ENCODE data around the gene NFIB.

The NFIB gene

DNA sequence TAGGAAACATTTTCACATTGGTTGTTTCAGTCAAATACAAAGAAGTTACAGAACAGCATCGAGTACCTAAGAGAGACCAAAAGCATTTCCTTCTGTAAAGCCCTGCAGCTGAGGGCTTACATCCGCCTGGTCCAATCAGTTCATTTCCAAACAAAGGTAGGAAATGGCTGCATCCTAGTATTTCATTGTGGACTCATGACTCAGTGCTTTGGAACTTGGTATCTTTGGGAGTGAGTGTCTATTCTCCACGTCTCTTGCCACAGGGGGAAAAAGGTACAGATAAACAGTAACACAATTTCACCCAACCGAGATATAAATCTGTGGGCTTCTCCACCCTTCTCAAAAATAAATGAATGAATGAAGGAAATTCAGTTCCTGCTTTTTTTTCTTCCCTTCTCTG is 75.4 kb downstream of the NFIB start:
- no peak for FAIRE-seq

DNA sequence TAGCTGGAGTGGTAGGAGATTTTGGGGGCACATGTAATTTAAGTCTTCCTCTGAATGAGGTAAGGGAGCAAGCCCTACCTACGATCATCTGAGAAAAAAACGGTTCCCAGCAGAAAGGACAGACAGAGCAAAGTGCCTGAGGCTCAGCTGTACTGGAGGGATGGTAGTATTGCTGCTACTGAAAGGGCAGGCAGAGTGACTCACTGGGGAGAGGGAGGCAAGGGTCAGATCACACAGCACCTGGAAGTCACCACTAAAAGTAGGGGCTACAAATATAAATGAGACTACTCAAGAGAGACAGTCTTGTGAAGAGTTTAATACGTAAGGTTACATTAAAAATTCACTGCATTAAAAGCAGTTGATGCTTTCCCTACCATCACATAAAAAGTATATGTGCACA is 75.9 kb downstream of the NFIB start:
- FAIRE-seq = no peak

- FAIRE-seq = no peak
These were observed 77.3 kb downstream of the NFIB start for GRCh38 chr9:14236591-14236990.

DNA sequence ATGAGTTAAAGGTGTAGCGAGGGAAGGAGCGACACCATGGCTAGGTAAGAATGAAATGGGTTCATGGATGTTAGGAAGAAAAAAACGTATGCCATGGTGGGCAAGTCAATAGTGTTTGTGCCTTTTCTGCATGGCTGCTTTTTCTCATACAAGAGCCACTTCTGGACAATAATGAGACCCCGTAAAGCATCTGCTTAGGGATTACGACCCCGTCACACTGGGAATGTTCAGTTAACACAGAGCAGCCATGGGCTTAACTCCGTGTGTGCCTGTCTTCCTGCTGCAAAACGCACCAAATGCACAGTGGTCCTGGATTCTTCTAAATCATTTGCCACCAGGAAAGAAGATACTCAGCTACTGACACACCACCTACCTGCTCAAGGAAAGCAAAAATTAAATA is 81.8 kb downstream of the NFIB start:
- FAIRE-seq = no peak

- FAIRE-seq = no peak
These were observed 82.5 kb downstream of the NFIB start for GRCh38 chr9:14231196-14231990.

DNA sequence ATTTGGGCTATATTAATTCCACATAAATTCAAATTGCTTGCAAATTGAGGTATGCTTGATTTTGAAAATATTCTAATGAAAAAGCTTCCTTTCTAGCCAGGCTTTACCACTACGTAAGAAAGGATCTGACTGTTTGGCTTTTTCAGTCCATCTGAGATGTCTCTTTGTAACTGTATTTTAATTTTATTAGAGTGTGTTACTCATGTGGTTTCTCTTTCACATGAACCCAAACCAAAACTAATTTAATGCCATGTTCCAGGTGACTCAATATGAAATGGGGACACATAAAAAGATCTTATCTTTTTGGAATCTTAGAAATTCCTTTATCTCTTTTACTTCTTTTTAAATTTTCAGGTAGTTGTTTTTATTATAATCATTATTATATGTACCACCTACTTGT is 85.3 kb downstream of the NFIB start:
- no peak for FAIRE-seq

- no peak for FAIRE-seq
These were observed 86.9 kb downstream of the NFIB start for GRCh38 chr9:14226855-14227532.

DNA sequence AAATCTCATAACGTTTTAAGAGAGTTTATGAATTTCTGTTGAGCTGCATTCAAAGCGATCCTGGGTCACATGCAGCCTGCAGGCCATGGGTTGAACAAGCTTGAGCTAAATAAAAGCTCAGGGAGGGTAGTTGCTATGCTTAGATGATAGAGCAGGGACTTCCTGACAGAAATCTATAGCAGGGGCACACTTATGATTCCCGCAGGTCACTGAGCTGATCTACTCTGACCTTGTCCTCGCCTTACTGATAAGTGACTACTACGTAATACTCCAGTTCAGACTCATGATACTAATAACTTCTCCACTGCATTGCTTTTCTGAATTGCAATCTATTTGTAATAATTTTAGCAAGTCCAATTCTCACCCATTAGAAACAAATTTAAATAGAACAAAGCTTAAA is 90.9 kb downstream of the NFIB start:
- no peak for FAIRE-seq

DNA sequence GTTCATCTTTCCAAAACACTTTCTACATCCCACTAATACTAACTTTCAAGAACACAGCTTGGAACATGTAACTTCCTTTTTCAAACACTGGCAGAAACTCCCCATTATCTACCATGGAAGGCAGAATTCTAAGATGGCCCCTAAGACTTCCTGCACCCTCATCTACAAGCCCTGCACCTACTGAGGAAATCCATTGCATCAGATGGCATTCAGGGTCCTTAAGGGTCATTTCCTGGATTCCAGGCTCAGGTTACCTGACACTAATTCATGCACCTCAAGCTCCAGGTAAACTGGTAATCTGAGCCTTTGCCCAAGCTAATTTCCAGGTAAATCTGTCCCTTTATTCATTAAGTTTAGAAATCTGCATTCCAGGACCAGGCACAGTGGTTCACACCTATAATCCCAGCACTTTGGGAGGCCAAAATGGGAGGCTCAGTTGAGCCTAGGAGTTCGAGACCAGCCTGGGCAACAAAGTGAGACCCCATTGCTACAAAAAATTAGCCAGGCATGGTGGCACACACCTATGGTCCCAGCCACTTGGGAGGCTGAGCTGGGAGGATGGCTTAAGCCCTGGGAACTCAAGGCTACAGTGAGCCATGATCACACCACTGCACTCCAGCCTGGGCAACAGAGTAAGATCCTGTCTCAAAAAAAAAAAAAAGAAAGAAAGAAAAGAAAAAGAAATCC is 91.6 kb downstream of the NFIB start:
- no peak for FAIRE-seq

DNA sequence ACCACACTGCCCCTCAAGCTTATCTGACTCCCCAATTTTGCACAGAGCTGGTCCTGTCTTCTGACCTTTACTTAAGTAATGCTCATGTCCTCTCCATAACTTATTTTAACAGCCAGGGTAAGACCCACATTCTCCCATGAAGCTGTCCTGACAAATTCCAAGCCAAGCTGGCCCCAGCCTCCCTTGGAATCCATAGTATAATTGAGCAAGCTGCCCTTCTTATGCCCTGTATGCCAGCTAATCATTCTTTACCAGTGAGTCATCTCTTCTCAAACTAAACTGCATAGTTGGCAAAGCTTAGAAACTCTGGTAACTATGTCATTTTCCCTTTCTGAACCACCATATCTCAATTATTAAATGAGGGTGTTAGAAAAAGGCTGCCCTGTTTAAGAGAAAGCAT is 92.4 kb downstream of the NFIB start:
- FAIRE-seq = no peak

GRCh38 chr9:14221119-14221518 is 92.8 kb downstream of the NFIB start:
- no peak for FAIRE-seq

DNA sequence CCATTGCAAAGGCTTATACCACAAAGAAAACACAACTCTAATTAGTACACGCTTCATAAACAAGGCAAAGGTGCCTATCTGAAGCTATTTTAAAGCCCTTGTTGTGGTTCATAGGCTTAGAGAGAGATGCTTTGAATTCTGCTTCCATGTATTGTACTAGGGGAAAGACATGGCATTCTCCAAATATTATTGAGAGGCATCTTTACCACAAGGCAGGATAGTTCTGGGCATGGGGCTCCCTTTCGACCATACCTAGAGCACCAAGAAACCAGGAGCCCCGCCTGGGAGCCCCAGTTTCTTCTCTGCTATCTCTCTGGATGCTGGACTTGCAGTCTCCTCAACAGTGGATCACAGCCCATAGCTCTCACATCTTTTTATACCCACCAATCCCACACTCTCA is 93.7 kb downstream of the NFIB start:
- FAIRE-seq = no peak

DNA sequence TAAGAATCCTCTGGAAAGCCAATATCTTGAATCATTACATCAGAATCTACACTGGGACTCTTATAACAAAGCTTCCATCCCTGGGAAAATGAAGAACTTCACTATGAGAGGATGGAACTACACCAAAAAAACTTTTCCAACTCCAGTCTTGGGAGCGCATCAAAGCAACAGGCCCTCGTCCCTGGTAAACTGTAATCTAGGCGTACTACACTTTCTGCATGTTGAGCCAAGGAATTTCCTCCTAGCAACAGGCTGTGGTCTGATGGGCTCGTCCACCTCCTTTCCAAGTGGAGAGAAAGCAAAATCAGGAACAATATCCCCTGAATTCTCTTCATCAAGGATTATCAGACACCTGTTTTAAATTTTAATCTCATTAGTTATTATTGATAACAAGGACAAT is 94.1 kb downstream of the NFIB start:
- no peak for FAIRE-seq

DNA sequence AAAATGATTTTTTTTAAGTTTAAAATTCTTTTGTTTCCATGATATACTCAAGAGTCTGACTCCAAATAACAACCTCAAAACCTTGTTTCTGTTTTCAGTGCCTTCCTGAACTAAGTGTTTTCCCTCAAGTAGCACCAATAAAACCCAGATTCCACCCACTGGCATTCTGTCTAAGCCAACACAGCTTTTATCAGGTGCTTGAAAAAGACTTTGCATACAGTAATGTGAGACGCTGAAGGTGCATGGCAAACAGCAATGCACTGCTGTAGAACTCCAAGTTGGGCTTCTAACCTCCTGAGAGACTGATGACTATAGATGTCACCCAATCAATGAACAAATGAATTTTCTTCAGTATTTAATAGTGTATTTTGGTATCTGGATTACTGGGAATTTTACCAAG is 95.7 kb downstream of the NFIB start:
- no peak for FAIRE-seq

GRCh38 chr9:14216612-14217194 is 97.2 kb downstream of the NFIB start:
- no peak for FAIRE-seq

GRCh38 chr9:14215614-14216013 is 98.3 kb downstream of the NFIB start:
- no peak for FAIRE-seq

GRCh38 chr9:14214693-14215092 is 99.2 kb downstream of the NFIB start:
- FAIRE-seq = no peak

DNA sequence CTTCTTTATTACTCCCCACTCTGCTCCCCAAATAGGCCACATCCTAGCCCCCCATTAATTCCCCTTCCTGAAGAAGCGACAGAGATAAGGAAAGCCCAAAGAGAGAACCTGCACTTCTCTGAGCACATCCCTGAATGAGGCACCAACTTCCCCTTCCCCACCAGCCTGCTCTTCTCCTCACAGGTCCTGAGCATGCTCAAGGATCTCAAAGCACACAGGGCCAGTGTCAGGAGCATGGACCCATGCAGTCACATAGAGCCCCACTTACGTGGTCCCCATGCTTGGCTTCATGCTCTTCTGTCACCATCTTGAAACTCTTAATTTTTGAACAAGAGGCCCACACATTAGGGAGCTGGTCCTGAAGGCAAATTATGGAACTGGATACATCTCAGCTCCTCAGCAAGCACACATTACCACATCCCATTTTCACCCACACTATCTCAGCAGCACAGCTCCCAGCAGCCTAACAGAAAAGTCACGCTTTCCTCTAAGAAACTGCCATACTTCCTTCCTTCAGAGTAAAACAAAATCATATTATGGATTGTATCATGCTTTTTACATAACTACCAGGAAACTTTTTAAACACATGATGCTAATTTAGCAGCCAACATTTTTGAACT is 99.8 kb downstream of the NFIB start:
- no peak for FAIRE-seq

DNA sequence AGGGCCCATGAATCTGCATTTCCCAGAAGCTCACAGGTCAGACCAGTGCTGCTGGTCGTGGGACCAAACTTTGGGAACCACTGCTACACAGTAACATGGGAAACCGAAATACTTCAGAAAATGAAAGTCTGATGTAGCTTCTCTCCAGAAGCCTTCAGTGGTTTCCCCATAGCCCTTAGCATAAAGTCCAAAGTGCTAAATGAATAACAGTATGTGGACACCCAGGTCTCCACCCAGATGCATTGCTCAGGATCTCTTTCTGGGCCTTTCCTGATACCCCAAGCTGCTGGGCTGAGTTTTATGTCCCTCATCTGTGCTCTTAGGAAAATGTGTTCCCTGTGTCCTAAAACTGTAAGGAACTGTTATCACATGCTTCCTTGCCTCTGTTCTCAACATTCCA is 100.4 kb downstream of the NFIB start:
- FAIRE-seq = no peak

- no peak for FAIRE-seq
These were observed 101.1 kb downstream of the NFIB start for GRCh38 chr9:14212697-14213420.

GRCh38 chr9:14212077-14212476 is 101.9 kb downstream of the NFIB start:
- FAIRE-seq = no peak

DNA sequence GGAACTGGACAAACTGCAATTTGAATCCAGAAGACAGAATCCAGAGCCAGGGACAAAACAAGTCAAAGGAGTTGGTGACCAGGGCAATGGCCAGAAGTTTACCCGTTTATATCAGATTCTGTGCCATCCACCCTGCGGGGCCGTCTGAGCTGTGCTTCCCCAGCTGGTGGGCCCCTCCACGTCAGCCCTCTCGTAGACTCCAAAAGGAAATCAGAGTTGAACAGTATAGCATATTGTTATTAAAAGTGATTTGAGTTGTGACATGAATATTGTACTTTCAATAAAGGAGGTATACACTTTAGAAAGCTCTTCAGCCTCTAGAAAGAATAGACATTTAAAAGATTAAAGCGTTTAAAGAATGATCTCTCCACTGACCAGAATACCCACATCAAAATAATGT is 102.4 kb downstream of the NFIB start:
- no peak for FAIRE-seq
